Measurements from ENCODE around the gene ABCG2.

ABCG2 gene

DNA sequence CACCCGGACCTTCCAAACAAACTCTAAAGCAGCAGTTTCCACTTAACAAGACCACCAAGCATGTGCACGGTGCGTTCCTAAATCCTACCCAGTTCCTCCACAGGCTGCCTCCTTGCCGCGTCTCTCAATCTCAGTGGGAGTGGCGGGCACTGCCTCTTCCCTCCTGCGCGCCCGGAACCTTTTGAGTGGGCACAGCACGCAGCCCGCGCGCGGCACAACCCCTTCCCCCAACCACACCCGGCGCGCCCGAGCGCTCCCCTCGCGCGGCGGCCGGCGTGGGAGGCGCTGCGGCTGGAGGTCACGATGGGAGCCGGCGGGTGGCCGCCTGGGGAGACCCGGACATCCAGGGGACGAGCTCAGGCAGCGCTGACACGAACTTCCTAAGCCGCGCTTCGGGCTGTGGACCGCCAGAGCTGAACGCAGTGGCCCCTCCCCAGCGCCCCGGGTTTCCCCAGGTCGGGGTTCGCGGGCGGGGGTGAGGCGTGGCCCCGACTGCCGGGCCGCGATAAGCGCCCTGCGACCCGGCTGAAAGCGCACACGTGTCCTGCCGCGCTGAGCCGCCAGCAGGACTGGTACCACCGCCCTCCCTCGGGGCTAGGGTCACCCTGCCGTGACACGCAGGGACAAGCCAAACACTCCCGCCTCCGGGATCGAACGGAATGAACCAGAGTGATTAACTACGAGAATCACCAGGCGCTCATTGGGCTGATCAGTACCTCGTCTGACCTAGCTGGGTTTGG, at the start of gene ABCG2:
Gene ABCG2, minus strand, starts transcription at position 151 of the 740 bp plus-strand sequence. CDS start 18,644 bp downstream, outside the sequence.
- peak; percentile 20 for DNase-seq (ENCODE audit: low spot score)

DNA sequence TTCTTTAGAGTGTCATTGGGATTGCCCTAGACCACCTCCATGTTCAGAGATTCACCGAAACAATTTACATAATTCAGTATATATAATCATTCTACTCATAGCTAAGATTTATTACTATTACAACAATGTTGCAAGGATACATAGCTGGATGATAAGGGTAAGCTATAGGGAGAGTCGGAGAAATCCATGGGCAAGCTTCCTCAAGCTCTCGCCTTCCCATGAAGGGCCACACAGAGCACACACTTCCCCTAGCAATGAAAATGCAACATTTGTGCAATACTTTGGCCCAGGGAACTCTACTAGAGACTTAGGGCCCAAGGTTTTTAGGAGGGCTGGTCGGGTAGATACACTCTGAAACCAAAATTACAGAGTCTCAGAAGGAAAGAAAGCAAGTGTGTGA, 49.7 kb upstream of the ABCG2 start:
- no peak for DNase-seq (ENCODE audit: low spot score)

DNA sequence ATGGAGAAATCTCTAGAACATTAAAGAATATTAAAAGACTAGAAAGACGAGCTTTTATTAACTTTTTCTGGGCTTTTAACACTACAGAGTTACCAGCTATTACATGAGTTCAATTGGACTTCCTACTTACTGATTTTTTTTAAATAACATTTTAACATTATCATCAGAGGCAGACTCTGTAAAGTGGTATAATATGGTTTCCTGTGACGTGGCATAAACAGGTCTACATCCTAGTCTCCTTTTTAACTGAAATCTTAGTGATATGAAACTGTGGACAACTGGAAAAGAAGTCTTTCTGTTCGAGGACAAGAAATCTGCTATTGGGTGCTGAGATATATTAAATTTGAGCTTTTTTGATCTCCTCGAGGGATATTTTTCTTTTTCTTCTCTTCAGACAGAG, 48.7 kb upstream of the ABCG2 start:
- DNase-seq (ENCODE audit: low spot score), result no peak

DNA sequence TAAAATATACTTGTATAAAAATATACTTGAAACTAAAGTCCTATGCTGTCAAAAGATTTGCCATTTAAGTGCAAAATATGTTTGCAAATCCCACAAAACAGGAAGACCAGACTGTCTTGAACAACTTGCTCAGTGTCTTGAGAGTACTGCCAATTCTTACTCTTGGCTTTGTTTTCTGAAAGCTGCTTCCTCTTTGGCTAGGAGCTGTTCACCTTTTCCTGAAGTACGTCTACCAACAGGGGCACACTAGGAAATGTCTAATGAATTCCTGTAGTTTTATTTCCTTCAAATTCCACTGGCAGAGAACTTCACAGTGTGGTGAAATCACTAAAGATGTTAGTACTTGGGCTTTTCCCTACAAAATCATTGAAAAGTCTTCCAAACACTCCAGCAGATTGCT, 46.4 kb upstream of the ABCG2 start:
- no peak for DNase-seq (ENCODE audit: low spot score)

DNA sequence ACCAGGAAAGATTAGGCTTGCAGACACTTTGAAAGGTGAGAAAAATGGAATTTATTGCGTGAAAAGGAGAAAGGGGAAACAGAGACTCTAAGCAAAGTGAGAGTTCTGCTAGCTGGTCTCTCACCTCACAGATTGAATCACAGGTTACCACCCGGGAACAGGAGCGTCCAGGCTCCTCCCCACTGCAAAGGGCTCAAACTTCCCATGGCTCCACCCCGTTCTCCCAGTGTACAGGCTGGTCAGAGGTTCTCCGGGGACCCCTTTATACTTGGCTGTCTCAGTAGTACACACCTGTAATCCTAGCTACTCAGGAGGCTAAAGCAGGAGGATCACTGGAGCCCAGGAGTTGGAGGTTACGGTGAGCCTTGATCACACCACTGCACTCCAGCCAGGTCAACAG, 44.0 kb upstream of the ABCG2 start:
- no peak for DNase-seq (ENCODE audit: low spot score)

DNA sequence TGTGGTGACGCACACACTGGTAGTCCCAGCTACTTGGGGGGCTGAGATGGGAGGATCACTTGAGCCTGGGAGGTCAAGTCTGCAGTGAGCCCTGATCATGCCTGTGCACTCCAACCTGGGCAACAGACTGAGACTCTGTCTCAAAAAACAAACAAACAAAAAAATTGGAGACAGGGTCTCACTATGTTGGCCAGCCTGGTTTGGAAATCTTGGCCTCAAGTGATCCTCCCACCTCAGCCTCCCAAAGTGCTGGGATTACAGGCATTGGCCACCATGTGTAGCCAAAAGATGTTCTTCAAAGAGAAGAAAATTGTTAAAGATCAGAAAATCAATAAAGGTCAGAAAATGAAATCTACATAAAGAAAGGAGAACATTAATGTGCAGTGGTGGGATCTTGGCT, 41.7 kb upstream of the ABCG2 start:
- DNase-seq (ENCODE audit: low spot score), result no peak

DNA sequence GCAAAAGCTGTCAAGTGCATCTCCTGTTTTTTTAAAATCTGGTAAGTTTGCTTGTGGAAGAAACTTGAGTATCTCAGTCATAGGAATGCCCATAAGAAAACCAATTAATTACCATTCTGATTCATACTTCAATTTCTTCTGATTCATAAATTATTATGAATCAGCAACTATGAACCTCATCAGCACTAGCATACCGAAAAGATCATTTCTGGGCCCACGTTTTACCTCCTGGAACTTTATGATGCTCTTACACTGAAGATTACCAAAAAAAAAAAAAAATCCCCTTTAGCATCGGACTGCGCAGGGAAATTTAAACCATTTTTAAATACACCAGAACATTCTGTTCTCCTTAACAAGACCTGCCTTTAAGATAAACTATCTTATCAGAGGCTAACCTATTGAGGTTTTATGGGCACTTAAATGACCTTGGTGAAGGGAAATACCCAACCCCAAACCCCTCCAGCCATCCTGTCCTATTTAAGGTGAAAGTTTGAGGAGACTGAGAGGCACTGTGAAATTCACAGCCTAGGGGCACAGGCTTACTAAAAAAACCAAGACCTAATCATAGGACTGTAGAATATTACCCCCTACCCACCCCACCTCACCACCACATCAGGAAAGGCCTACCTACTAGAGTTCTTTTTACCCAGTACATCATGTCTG, 38.2 kb upstream of the ABCG2 start:
- DNase-seq (ENCODE audit: low spot score), result no peak

DNA sequence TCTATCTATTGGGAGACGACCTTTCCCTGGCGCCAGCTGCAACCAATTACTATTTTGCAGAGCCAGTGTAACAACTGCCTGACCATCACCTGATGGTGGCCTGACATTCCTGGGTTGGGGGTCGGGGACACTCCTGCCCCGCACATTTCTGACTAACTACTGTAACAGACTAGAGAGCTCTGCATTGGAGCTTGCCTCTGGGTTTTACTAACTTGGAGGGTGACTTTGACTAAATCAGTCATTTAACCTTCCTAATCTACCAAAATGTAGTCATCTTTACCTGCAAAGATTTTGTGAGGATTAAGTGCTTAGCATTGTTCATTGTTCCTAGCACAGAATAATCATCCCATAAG, 37.5 kb upstream of the ABCG2 start:
- no peak for DNase-seq (ENCODE audit: low spot score)

DNA sequence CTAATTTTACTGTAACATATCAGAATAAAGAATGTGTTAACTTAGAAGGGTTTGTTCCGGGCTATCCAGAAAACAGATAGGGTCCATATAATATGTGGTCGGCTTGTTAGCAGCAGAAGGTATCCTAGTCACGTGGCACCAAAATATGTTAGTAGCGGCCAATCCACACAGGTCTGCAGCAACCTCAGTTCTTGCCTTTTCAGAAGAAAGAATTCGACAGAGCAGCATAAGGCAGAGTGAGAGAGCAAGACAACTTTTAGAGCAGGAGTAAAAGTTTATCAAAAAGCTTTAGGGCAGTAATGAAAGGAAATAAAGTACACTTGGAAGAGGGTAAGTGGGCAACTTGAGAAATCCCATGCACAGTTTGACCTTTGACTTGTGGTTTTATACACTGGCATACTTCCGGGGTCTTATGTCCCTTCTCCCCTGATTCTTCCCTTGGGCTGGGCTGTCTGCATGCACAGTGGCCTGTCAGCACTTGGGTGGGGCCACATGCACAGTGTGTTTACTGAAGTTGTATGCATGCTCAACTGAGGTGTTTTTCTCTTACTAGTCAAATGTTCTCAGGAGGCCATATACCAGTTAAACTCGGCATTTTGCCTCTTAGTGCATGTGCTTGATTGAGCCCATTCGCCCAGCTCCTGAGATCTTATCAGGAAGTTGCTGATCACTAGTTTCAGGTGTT, 37.0 kb upstream of the ABCG2 start:
- no peak for DNase-seq (ENCODE audit: low spot score)

DNA sequence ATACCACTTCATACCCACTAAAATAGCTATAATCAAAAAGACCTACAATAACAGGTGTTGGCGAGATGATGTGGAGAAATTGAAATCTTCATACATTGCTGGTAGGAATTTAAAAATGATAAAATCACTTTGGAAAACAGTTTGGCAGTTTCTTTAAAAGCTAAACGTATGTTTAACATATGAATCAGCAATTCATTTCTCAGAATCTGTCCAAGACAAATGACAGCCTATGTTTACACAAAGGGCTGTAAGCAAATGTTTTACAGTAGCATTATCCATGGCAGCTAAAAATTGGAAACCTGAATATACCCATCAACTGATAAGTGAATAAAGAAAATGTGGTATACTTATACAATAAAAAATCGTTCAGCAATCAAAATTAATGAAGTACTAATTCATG, 33.0 kb upstream of the ABCG2 start:
- no peak for DNase-seq (ENCODE audit: low spot score)

DNA sequence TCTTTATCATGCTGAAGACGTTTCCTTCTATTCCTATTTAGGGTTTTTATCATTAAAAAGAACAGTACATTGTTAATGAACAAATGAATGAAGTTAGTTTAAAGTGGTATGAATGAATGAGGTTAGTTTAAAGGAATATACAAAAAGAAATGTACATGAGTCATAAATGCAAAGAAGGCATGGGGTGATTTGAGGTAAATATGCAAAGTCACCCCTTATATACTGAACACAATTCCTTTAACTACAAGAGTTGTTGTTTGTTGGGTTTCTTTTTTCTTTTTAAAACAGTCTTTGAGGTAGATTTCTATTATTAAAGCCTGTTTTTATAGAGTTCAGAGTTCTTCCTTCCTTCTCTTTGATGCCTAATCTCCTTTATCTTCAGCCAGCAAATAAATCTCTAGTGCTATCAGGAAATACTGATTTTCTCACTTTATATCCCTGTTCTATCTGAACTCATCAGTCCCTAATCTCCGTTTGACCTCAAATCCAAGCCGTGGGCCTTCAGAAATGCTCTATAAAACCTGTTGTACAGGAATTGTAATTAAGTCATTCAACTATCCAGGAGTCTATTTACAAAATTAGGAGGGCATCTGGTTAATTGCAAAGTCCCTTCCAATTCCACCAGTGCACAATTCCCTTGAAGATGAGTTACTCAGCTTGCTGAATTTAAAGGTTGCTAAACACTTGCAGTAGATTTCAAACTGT, 31.6 kb upstream of the ABCG2 start:
- DNase-seq (ENCODE audit: low spot score), result no peak

DNA sequence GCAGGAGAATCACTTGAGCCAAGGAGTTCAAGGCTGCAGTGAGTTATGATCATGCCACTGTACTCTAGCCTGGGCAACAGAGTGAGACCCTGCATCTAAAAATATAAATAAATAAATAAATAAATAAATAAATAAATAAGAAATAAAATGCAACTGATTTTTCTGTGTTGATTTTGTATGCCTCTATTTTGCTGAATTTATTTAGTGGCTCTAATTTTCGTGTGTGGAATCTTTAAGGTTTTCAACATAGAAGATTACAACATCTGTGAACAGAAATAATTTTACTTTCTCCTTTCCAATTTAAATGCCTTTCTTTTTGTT, 30.9 kb upstream of the ABCG2 start:
- DNase-seq (ENCODE audit: low spot score), result no peak

DNA sequence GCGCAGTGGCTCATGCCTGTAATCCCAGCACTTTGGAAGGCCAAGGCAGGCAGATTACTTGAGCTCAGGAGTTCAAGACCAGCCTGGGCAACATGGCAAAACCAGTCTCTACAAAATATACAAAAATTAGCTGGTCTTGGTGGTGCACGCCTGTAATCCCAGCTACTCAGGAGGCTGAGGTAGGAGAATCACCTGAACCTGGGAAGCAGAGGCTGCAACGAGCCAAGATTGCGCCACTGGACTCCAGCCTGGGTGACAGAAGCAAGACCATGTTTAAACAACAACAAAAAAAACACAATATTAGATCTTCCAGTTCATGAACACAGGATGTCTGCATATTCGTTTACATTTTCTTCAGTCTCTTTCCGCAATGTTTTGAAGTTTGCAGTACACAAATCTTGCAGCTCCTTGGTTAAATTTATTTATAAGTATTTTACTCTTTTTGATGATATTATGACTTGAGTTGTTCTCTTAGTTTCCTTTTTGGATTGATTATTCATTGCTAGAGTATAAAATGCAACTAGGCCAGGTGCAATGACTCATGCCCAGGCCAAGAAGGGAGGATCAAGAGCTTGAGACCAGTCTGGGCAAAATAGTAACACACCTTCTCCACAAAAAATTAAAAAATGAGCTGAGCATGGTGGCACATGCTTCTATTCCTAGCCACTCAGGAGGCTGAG, 30.4 kb upstream of the ABCG2 start:
- DNase-seq (ENCODE audit: low spot score), result no peak

DNA sequence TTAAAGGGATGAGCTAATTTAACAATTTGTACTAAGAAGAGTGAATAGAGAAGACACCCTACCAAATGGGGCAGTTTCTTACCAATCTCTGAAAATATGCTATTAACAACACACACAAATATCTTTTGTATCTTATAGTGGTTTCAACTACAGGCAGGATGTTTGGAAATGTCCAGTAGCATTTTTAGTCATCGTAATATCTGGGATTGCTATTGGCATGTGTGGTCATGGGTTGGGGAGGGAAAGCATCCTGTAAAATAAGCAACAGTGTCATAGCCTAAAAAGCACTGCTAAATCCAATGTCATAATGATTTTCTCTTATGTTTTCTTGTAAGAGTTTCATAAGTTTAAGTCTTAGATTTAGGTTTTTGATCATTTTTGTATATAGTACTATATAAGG, 29.3 kb upstream of the ABCG2 start:
- no peak for DNase-seq (ENCODE audit: low spot score)

DNA sequence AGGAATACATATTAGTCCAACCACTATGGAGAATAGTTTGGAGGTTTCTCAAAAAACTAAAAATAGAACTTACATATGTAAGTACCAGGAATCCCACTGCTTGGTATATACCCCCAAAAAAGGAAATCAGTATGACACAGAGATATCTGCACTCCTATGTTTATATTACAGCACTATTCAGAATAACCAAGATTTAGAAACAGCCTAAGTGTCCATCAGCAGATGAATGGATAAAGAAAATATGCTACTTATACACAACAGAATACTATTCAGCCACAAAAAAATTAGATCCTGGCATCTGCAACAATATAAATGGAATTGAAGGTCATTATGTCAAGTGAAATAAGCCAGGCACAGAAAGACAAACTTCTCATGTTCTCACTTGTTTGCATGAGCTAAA, 27.5 kb upstream of the ABCG2 start:
- no peak for DNase-seq (ENCODE audit: low spot score)

DNA sequence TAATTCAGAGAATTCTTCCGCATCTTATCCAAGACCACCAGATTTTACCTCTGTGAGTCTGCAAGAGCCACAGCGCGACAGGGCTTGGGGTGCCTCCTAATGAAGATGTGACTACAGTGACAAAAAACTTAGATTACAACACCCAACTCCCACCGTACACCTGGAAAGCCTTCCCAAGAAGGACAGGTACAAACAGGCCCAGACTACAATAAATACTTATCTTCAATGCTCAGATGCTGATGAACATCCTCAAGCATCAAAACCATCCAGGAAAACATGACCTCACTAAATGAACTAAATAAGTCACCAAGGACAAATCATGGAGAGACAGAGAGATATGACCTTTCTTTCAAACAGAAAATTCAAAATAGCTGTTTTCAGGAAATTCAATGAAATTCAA, 20.8 kb upstream of the ABCG2 start:
- no peak for DNase-seq (ENCODE audit: low spot score)

DNA sequence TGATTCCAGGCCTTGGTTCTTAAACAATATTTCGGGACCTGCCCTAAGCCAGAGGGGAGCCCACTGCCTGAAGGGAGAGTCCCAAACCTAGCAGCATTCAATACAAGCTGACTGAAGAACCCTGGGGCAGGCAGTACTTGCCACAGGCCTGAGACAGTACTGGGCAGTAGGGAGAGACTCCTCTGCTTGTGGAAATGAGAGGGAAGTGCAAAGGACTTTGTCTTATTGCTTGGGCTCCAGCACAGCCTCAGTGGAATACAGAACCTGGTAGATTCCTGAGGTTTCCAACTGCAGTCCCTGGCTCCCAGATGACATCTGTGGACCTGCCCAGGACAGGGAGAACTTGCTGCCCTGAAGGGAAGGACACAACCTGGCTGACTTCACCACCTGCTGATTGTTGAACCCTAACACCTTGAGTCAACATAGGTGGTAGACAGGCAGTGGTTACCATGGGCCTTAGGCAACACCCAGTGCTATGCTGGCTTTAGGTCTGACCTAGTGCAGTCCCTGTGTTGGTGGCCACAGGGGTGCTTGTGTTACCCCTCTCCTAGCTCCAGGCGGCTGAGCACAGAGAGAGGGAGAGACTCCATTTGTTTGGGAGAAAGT, 20.3 kb upstream of the ABCG2 start:
- no peak for DNase-seq (ENCODE audit: low spot score)

DNA sequence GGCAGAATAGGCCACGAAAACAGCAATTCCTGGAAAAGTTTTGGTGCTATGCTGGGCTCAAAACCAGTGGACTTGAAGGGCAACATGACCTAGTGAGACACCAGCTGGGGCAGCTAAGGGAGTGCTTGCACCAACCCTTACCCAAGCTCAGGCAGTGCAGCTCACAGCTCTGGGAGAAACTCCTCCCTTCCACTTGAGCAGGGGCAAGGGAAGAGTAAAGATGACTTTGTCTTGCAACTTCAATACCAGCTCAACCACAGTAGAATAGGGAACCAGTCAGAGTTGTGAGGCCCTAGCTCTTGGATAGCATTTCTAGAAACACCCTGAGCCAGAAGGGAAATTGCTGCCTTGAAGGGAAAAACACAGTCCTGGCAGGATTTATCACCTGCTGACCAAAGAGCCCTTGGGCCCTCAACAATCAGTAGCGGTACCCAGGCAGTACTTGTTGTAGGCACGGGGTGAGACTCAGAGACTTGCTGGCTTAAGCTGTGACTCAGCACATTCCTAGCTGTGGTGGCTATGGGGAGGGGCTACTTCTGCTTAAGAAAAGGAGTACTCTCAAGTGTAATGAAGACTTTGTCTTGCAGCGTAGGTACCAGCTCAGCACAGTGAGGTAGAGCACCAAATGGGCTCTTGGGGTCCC, 19.7 kb upstream of the ABCG2 start:
- peak; percentile 63 for DNase-seq (ENCODE audit: low spot score)

DNA sequence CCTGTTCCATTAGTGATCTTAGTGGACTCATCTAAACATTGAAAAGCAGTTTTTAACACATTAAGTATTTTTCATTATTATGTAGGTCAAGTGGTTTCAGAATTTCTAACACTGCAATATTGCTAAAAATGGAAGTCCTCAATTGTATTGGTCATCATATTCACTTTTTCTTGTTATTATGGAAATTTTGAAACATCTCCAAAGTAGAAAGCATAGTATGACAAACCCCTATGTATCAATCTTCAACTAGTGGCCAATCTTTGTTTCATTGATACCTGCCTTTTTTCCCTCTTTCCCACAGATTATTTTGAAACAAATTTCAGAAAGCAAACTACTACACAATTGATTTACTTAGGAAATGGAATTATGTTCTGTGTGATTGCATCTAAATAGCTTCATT, 14.5 kb upstream of the ABCG2 start:
- no peak for DNase-seq (ENCODE audit: low spot score)

DNA sequence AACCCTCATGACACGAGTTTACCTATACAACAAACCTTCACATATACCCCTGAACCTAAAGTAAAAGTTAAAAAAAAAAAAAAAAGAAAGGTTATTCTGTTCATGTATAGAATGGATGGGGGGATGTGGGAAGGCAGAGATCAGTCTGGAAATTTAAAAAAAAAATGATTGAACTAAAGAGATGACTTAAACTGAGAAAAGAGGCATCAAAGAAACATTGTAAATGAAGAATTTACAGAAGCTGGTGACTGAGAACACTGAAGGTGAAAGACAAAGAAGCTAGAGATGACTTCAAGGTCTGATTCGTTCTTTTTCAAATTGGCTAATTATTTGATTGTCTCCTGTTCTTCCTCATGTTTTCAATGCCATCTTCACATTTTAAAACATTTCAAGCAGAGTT, 12.8 kb upstream of the ABCG2 start:
- DNase-seq (ENCODE audit: low spot score), result no peak

DNA sequence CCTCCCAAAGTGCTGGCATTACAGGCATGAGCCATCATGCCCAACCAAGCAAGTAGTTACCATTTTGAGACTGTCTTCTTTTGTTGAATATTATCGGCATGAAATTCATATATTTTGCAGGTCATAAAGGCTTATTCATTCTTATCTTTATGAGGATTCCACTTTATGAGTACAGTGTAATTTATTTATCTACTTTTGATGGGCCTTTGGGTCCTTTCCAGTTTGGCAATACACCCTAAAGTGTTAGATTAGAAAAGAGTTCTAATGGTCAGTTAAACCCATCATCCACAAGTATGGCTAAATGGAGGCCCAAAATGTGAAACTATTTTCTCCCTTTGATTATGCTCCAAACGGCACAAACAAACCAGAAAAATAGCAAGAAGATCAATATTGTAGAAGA, 10.9 kb upstream of the ABCG2 start:
- no peak for DNase-seq (ENCODE audit: low spot score)

DNA sequence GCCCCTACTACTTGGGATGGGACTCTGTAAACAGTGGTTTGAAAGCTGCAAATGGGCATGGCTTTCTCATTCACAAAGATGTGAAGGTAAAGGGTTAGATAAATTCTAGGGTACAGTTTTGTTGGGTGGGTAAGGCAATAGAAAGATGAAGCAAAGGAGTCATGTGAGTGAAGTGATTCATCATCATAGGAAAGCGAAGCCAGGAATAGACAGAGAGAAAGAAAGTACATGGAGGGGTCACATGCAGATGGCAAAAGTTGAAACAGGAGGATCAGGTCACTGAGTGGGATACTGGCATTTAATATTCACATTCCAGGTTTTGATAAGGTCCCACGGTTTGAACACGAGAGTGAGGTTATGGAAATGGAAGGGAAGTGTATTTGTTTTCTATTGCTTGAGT, 8.2 kb upstream of the ABCG2 start:
- no peak for DNase-seq (ENCODE audit: low spot score)
